Activated effector memory CD4-positive, alpha-beta T cell treated with Interleukin-2 at 50 U/mL for 16 hours (primary cell): ENCODE data around the gene OR52K1.
"Not testable (repeated sequence)": the region's sequence is repeated elsewhere in the genome, so short reads cannot be mapped to it uniquely, and the experiment has no call there.

ENCODE experiments used
- DNase-seq: peaks from one replicate; pipeline ENCODE4 v3.0.0-alpha.2; 2020

Gene OR52K1

DNA sequence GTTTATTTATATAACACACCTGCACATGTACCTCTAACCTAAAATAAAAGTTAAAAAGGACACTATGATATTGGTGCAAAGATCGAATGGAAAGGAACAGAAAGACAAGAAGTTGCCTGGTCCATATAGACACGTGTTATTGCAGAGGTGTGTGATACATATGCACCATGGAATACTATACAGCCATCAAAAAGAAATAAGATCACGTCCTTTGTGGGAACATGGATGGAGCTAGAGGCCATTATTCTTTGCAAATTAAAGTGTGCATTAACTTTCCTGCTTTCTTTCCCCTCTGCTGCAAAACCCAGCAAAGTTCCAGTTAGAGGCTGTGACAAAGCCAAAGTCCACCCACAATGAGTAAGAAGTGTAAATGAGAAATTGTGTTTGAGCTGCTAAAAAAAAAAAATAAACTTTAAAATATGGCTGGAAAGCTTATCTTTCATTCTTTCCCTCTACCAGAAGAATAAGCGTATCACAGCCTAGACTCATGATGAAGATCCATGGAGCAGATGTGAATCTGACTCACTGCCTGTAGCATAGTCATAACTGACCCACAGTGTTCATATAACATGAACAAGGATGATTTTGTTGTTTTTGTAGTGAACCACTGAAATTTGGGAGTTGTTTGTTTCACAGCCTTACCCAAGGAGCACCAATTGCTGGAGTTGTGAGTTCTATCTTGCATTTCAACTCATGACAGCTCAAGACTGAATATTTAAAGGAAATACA is 9.6 kb downstream of the OR52K1 start:
- DNase-seq: no peak

GRCh38 chr11:4493480-4493818 is 11.0 kb downstream of the OR52K1 start:
- DNase-seq: no peak

GRCh38 chr11:4495487-4495886 is 13.0 kb downstream of the OR52K1 start:
- DNase-seq: no peak

DNA sequence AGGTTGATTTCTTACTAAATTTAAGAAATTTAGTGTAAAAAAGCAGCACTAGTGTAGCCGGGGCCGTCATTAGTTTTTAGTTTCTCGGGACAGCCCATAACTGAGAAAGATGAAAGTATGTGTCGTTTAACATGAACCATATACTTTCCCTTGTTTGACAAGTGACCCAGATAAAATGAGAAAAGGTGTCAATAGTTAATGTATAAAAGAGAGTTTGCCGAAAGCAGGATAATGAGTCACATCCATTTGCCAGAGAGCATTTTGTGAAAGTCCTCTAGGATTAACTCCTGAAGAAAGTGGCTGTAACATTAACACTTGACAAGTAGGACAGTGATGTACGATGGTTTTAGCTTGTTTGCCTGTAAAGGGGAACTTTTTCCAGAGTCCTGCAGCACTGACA is 13.5 kb downstream of the OR52K1 start:
- DNase-seq: no peak

DNA sequence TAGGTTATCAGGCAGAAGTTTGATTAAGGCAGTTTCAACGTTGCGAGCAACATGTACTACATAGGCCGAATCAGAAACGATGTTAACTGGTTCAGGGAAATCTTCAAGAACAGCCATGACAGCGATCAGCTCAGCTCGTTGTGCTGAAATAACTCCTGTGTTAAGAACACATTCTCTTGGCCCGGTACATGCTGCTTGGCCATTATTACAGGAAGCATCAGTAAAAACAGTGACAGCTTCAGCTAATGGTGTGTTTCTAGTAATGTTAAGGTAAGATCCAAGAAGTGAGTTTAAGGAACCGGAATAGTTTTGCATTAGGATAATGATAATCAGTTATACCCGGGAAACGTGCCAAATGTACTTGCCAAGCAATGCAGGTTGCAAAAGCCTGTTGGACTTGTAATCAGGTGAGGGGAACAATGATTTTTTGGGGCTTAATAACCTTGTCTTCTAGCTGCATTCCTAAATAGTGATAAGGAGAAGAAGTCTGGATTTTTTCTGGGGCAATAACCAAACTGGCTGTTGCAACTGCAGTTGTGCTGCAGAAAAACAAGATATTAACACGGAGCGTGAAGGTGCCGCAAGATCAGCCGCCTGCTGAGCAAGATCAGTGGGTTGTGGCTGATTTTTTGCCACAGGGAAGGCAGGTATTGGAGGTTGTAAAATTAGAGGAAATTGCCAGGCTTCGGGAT is 14.3 kb downstream of the OR52K1 start:
- no peak for DNase-seq

DNA sequence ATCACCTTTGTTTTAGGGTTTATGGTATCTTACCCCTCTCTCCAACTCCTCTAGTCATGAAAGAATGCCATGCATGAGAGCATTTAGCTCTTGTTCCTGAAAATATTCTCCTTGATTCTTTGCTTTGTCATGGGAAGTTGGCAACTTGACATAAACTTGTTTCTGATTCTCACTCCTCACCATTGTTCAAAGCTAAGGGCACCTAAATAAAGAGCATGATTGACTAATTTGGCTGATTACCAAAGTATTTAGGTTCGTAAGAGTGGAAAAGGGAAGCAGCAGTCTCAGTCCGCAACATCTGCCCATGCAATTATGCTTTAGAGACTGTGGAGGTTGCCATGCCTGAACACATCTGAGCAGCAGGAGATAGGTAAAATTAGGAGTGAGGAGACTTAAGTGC is 26.4 kb downstream of the OR52K1 start:
- no peak for DNase-seq

DNA sequence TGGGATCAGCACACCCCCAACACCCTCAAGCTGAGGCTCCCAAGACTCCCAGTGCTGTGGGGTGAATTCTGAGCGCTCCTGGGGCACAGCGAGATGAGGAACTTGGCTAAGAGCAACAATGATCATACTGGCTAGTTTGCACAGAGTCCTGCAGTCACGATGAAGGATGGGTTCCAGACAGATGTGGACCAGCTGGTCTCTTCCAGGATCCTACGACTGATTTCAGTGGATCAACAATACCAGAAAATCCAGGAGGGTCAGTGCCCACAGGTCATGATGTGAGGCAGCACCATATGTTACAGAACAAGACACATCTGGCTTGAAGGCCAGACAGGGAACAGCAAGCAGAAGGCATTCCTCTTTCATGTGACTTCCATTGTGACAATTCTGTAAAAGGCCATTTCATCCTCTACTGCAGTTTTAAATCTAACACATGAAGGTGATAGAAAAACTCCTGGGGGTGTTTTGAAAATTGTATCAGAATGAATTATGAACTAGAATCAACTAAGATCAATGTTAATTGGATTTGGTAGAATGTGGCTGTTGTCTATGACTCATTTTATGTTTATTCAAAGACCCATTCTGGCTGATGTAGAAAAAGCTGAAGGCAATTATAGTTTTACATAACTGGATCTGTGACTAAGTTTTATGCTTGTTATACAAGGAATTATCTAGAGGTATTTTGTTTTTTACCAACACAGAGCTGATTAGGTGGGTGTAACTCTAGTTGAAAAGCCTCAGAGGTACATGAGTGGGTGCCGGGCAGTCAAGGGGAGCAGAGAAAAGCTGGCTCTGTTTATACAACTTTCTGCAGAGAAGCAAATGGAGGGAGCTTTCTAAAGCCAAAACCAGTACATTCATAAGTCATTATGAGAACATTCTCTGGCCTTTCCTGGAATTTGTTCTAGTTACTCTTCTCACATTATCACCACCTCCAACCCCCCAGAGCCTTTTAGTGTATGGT is 29.1 kb downstream of the OR52K1 start:
- no peak for DNase-seq

- no peak for DNase-seq
These were observed 31.8 kb downstream of the OR52K1 start for GRCh38 chr11:4514196-4514595.

- DNase-seq: no peak
These were observed 39.9 kb downstream of the OR52K1 start for GRCh38 chr11:4522339-4522738.

DNA sequence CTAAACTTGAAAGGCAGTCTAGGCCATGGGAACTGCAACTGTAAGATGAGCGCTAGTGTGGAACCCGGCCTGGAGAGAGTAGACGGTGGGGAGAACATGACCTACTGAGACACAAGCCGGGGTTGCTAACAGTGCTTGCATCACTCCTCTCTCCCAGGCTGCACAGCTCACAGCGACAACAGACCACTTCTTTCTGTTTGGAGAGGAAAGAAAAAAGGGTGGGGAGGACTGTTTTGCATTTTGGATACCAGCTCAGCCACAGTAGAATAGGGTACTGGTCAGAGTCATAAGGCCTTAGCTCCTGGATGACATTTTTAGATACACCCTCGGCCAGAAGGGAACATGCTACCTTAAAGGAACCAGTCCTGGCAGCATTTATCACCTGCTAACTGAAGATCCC is 40.3 kb downstream of the OR52K1 start:
- DNase-seq: no peak

DNA sequence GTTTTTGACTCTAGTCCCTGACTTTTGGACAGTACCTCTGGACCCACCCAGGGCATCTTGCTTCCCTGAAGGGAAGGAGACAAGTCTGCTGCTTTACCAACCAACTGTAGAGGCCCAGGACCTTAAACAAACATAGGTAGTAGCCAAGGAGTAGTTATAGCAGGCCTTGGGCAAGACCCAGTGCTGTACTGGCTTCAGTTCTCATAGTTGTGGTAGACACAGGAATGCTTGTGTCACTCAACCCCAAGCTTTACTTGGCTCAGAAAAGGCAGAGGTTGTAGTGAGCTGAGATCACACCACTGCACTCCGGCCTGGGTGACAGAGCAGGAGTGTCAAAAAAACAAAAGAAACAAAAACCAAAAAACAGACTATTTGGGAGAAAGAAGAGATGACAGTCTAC is 41.2 kb downstream of the OR52K1 start:
- DNase-seq: no peak

- DNase-seq: no peak
These were observed 45.5 kb downstream of the OR52K1 start for GRCh38 chr11:4527926-4528325.

- not testable (repeated sequence) for DNase-seq
These were observed 49.2 kb downstream of the OR52K1 start for GRCh38 chr11:4531686-4532085.

DNA sequence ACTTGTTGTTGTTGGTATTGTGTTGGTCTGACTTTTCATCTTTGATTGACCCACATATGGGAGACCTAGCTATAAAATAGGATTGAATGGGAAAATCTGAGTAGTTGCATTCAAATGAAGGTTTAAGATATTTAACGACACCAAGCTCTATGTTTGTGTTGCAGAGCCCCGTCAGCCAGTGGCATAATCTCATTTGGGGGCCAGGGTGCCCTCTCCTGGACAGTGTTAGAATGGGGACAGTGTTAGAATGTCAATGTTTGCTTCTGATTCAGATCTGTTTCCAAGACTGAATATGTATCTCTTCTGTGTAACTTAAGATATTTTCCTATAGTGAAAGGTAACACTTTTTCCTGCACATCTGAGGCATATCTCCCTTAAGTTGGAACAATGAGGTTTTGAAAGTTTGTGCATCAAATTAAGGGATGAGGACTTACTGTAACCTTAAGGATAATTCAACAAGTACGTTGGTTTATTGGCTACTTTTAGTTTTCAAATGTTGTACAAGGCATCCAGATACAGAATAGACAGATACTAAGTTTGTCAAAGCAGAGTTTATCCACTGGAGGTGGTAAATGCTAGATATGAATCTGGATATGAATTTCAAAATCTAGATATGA is 57.3 kb downstream of the OR52K1 start:
- DNase-seq: peak; percentile 1

DNA sequence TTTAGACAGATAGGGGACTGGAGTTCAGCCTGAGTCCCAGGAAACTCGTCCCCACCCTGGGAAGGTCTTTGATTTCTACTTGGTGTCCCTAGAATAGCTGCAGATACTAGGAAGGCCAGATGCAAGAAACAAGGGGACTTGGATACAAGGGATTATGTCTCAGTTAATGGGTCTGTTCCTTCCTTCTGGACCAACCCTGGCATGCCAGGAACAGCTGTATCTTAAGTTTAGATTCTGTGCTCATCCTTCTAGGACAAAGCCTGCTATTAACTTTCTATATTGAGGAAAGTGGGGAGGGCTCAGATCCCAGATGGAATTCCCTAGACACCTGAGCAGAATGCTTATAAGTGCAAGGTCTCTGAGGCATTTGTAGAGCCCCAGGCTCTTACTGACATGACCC is 58.6 kb downstream of the OR52K1 start:
- DNase-seq: no peak
